Measurements from ENCODE around the gene GZMB. TPM values are rescaled to one million over a fixed set of nuclear protein-coding genes. Genes with fewer than 3 reads are reported as not detected.

Gene GZMB
- total RNA-seq, 1 experiment from 2014 or later = 0.74 TPM

- CTCF ChIA-PET = no interaction called here
- RAD21 ChIA-PET (ENCODE audit: low non-redundant PET in 1 of 2, low total read pairs in 2 of 2, uncharacterized antibody in 2 of 2, unreplicated experiment in 2 of 2) = no interaction called here
- BruUV-seq (replicated peaks) = no TSS peak
- DNase-seq (ENCODE audit: low read depth, low spot score) (no peak), ATAC-seq (no peak)
- H3K9me2 ChIP-seq (ENCODE audit: insufficient read depth) = no peaks in the 10 kb centered on the region
- H2AFZ ChIP-seq (ENCODE audit: low read depth, low read length, poor library complexity, severe bottlenecking) = no peak overlapping the region
- POLR2A ChIA-PET = no interaction called here
- no peak overlapping the region for H3K4me2 ChIP-seq (ENCODE audit: low read length)
- no peaks in the 10 kb centered on the region for H3K27me3 ChIP-seq (ENCODE audit: insufficient read depth, low read length)
- no peaks in the 10 kb centered on the region for H3K9me3 ChIP-seq (ENCODE audit: control insufficient read depth in 1 of 2, insufficient read depth in 1 of 2, low read depth in 1 of 2, low read length in 2 of 2)
- no peaks in the 10 kb centered on the region for H3K4me1 ChIP-seq (ENCODE audit: control insufficient read depth in 1 of 2, insufficient read depth in 2 of 2, low read length in 2 of 2)
- TF ChIP-seq MAX (IDR thresholded peaks at IDR 0.05) = no peak
- TF ChIP-seq JUND (IDR thresholded peaks at IDR 0.05) = no peak
- TF ChIP-seq ELF1 (IDR thresholded peaks at IDR 0.05; ENCODE audit: borderline replicate concordance, low read depth) = no peak
- TF ChIP-seq ZBTB33 (IDR thresholded peaks at IDR 0.05; ENCODE audit: extremely low read depth, insufficient replicate concordance, low read length) = no peak
- no peak for TF ChIP-seq ZNF274 (IDR thresholded peaks at IDR 0.05; ENCODE audit: low read depth, low read length)
- no peak for TF ChIP-seq FOSL1 (IDR thresholded peaks at IDR 0.05; ENCODE audit: low read depth)
- no peak for TF ChIP-seq CTCF (IDR thresholded peaks at IDR 0.05 in 2 of 3, conservative IDR thresholded peaks at IDR 0.05 in 1 of 3; ENCODE audit: borderline replicate concordance in 1 of 3, insufficient read depth in 1 of 3, low read depth in 2 of 3, low read length in 2 of 3)
- no peak for TF ChIP-seq ZFX (IDR thresholded peaks at IDR 0.05)
- no peak for TF ChIP-seq CBX3 (IDR thresholded peaks at IDR 0.05; ENCODE audit: low read depth)
- no peak for TF ChIP-seq POLR2AphosphoS5 (IDR thresholded peaks at IDR 0.05; ENCODE audit: low read depth, low read length)
- no peak for TF ChIP-seq SRF (IDR thresholded peaks at IDR 0.05; ENCODE audit: low read depth)
- TF ChIP-seq RAD21 (IDR thresholded peaks at IDR 0.05; ENCODE audit: low read depth) = no peak
- TF ChIP-seq EGR1 (IDR thresholded peaks at IDR 0.05; ENCODE audit: low read depth) = no peak
- no peak for TF ChIP-seq REST (IDR thresholded peaks at IDR 0.05; ENCODE audit: low read depth)
- TF ChIP-seq ATF3 (IDR thresholded peaks at IDR 0.05) = no peak
- TF ChIP-seq TCF7L2 (IDR thresholded peaks at IDR 0.05; ENCODE audit: borderline replicate concordance, extremely low read depth, insufficient read depth, insufficient read length) = no peak
- no peak for TF ChIP-seq YY1 (IDR thresholded peaks at IDR 0.05; ENCODE audit: extremely low read depth, insufficient replicate concordance, low read depth, low read length)
- TF ChIP-seq SIN3A (IDR thresholded peaks at IDR 0.05; ENCODE audit: low read depth) = no peak
- no peak overlapping the region for H3K4me3 ChIP-seq (replicated peaks in 1 of 2; ENCODE audit: low read depth in 1 of 2, low read length in 2 of 2)
- H3K79me2 ChIP-seq (ENCODE audit: insufficient read depth, low read length) = no peaks in the 10 kb centered on the region
- intact Hi-C loops (cut with micrococcal nuclease) = no loop called here
- no peak overlapping the region for H3K27ac ChIP-seq (ENCODE audit: low read depth, low read length)
- no peaks in the 10 kb centered on the region for H3K36me3 ChIP-seq (ENCODE audit: control insufficient read depth in 1 of 2, insufficient read depth in 2 of 2, low read length in 2 of 2)
- H3K9ac ChIP-seq (ENCODE audit: low read length) = no peak overlapping the region
- H4K20me1 ChIP-seq (ENCODE audit: insufficient read depth) = no peaks in the 10 kb centered on the region
These were observed 21.8 kb downstream of the GZMB start for GRCh38 chr14:24612196-24612595.

All from HCT116 (cell line).